Parathyroid adenoma (tissue), 2 donors: ENCODE data around the gene FAM83F.
A peak's percentile ranks its signal among the peaks of the same experiment; 100 is the strongest.
"Not testable (repeated sequence)": the region's sequence is repeated elsewhere in the genome, so short reads cannot be mapped to it uniquely, and the experiment has no call there.

Source experiments
- H2AFZ ChIP-seq: fragments of 300-600 bp; sonication (generic); one replicate; pipeline ENCODE4 v1.7.0; 2017; ENCODE audit warnings: antibody characterized with exemption, mild to moderate bottlenecking
- H3K27ac ChIP-seq: fragments of 300-600 bp; sonication (generic); one replicate; pipeline ENCODE4 v1.7.0; 2017
- H3K27me3 ChIP-seq: fragments of 300-600 bp; sonication (generic); one replicate; pipeline ENCODE4 v1.7.0; 2017; ENCODE audit warnings: low read length; ENCODE audit not compliant: control insufficient read depth, insufficient read depth
- H3K36me3 ChIP-seq: fragments of 300-600 bp; sonication (generic); one replicate; pipeline ENCODE4 v1.7.0; 2017; ENCODE audit warnings: low read length; ENCODE audit not compliant: control insufficient read depth, insufficient read depth
- H3K4me1 ChIP-seq: fragments of 300-600 bp; sonication (generic); one replicate; pipeline ENCODE4 v1.7.0; 2017; ENCODE audit warnings: control low read depth
- H3K4me2 ChIP-seq: fragments of 300-600 bp; sonication (generic); one replicate; pipeline ENCODE4 v1.7.0; 2017; ENCODE audit warnings: low read length
- H3K4me3 ChIP-seq: fragments of 300-600 bp; sonication (generic); one replicate; pipeline ENCODE4 v1.7.0; 2017; ENCODE audit warnings: low read depth, low read length
- H3K79me2 ChIP-seq: fragments of 300-600 bp; sonication (generic); one replicate; pipeline ENCODE4 v1.7.0; 2017; ENCODE audit warnings: control low read depth
- H3K9ac ChIP-seq: fragments of 300-600 bp; sonication (generic); one replicate; pipeline ENCODE4 v1.7.0; 2017; ENCODE audit warnings: mild to moderate bottlenecking
- H3K9me3 ChIP-seq: fragments of 300-600 bp; sonication (generic); one replicate; pipeline ENCODE4 v1.7.0; 2017; ENCODE audit warnings: low read length; ENCODE audit not compliant: control insufficient read depth
- TF ChIP-seq, protein P1 (sequence below): fragments of 300-600 bp; sonication (generic); IDR thresholded peaks from one replicate; pipeline ENCODE4 v1.7.0; 2017; ENCODE audit warnings: antibody characterized with exemption, mild to moderate bottlenecking
- donor health status: primary hyperparathyroidism.

FAM83F gene

DNA sequence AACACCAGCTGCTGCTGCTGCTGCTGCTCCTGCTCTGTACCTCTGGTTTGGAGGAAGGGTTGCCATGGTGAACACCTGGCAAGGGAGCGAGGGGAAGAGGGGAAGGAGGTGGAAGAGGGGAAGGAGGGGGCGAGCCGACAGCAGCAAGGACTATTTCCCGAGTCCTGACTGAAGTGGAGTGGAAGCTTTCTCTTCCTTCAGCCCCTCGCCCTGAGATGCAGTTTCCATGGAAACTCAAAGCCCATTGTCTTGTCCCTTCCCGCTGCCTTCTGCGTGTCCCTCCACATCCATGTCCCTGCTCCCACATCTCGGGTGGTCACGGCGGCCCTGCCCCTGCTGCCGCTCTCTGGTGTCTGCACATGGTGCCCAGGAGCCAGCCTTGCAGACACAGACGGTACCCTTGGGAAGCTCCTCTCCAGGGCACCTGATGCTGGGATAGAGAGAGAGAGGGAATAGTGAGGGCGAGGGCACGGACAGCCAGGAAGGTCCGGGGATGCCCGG, 28.6 kb downstream of the FAM83F start:
- H3K9ac ChIP-seq = no peak overlapping the region
- H3K27ac ChIP-seq = no peak overlapping the region
- H3K9me3 ChIP-seq = no peaks in the 10 kb centered on the region
- TF ChIP-seq, protein P1, sequence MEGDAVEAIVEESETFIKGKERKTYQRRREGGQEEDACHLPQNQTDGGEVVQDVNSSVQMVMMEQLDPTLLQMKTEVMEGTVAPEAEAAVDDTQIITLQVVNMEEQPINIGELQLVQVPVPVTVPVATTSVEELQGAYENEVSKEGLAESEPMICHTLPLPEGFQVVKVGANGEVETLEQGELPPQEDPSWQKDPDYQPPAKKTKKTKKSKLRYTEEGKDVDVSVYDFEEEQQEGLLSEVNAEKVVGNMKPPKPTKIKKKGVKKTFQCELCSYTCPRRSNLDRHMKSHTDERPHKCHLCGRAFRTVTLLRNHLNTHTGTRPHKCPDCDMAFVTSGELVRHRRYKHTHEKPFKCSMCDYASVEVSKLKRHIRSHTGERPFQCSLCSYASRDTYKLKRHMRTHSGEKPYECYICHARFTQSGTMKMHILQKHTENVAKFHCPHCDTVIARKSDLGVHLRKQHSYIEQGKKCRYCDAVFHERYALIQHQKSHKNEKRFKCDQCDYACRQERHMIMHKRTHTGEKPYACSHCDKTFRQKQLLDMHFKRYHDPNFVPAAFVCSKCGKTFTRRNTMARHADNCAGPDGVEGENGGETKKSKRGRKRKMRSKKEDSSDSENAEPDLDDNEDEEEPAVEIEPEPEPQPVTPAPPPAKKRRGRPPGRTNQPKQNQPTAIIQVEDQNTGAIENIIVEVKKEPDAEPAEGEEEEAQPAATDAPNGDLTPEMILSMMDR = no peak
- H2AFZ ChIP-seq = no peak overlapping the region
- no peak overlapping the region for H3K4me2 ChIP-seq
- H3K27me3 ChIP-seq = no peaks in the 10 kb centered on the region
- H3K79me2 ChIP-seq = no peaks in the 10 kb centered on the region
- H3K4me1 ChIP-seq = no peaks in the 10 kb centered on the region
- no peaks in the 10 kb centered on the region for H3K36me3 ChIP-seq
- H3K4me3 ChIP-seq = no peak overlapping the region

DNA sequence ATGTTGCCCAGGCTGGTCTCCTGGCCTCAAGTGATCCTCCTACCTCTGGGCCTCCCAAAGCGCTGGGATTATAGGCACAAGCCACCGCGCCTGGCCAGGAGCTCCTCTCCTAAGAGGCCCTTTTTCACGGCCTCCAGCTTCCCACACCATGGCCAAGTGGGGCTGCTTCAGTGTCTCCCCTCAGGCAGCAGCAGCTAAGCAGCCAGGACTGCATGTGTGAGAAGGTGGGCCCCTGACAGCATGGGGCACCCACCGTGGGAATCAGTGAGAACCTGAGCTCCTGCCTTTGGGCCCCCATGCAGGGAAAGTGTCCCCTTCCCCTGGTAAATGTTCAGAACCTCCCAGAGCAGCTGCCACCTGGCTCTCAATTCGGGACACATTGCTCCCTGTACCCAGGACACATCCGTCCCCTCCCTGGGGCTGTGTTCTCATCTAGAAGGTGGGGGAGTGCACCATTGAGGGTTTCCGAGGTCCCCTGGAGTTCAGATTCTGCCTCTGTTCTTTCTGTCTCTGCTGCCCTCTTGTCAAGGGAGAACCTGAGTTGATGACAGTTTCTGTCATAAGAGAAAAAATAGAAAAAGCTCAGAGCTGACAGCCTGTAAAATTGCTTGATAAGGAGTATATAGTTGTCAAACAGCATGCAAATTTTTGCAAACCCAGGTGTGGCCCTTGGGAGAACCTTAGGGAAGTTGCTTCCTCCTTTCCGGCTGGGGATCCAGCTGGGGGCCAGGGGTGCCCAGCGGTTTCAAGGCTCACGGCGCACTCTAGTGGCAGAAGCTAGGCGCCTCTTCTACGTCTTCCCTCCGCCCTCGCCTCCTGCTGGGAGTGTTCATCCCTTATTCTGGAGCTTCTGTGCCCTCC, 29.7 kb downstream of the FAM83F start:
- no peaks in the 10 kb centered on the region for H3K9me3 ChIP-seq
- H3K27ac ChIP-seq = no peak overlapping the region
- no peak overlapping the region for H3K4me3 ChIP-seq
- H3K4me1 ChIP-seq = no peaks in the 10 kb centered on the region
- no peak overlapping the region for H3K9ac ChIP-seq
- TF ChIP-seq, protein P1 = peak; percentile 70
- H3K27me3 ChIP-seq = no peaks in the 10 kb centered on the region
- H3K4me2 ChIP-seq = no peak overlapping the region
- H2AFZ ChIP-seq = no peak overlapping the region
- no peaks in the 10 kb centered on the region for H3K79me2 ChIP-seq
- H3K36me3 ChIP-seq = no peaks in the 10 kb centered on the region

DNA sequence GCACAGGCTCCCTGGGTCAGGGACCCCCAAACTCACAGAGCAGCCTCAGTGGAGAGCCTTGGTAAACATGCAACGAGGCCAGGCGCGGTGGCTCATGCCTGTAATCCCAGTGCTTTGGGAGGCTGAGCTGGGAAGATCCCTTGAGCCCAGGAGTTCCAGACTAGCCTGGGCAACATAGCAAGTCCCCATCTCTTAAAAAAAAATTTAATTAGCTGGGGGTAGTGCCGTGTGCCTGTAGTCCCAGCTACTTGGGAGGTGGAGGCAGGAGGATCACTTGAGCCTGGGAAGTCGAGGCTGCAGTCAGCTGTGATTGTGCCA, 30.3 kb downstream of the FAM83F start:
- H3K9ac ChIP-seq, H2AFZ ChIP-seq: not testable (repeated sequence)

GRCh38 chr22:40025856-40026255, 31.1 kb downstream of the FAM83F start:
- Histone ChIP-seq H3K4me3 (no peak overlapping the region), H3K4me2 (no peak overlapping the region), H3K27me3 (no peaks in the 10 kb centered on the region), H2AFZ (no peak overlapping the region), H3K79me2 (no peaks in the 10 kb centered on the region), H3K9ac (no peak overlapping the region), H3K9me3 (no peaks in the 10 kb centered on the region), H3K36me3 (no peaks in the 10 kb centered on the region), H3K27ac (no peak overlapping the region), H3K4me1 (no peaks in the 10 kb centered on the region)
- TF ChIP-seq, protein P1 = no peak

More for the DNA sequence above, 30.3 kb downstream of the FAM83F start:
- not testable (repeated sequence) for H3K27ac ChIP-seq, H3K36me3 ChIP-seq, H3K79me2 ChIP-seq, H3K4me2 ChIP-seq, H3K27me3 ChIP-seq, H3K4me3 ChIP-seq, H3K9me3 ChIP-seq, H3K4me1 ChIP-seq

DNA sequence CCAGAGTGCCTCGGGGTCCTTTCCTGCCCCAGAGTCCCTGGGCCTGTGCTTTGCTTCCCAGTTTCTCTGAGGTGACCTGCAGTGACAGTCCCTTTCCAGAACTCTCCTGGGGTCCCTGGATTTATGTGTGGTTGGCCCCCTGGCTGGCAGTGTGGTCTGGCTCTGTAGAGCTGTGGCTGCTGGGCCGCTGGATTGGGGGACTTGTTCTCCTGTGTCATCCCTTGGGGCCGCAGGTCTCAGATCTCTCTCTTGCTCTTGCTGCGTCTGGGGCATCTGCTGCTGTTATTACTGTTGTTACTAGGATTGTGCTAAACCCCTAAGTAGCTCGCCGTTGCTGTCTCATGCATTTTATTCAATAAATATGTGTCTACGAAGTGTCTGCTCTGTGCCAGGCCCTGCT, 31.9 kb downstream of the FAM83F start:
- Histone ChIP-seq H3K27me3 (no peaks in the 10 kb centered on the region), H3K4me3 (no peak overlapping the region), H3K4me1 (no peaks in the 10 kb centered on the region), H2AFZ (no peak overlapping the region), H3K36me3 (no peaks in the 10 kb centered on the region), H3K9ac (no peak overlapping the region), H3K4me2 (no peak overlapping the region), H3K27ac (no peak overlapping the region), H3K79me2 (no peaks in the 10 kb centered on the region), H3K9me3 (no peaks in the 10 kb centered on the region)
- TF ChIP-seq, protein P1 = no peak
